Activated CD4-positive, alpha-beta T cell treated with anti-CD3 and anti-CD28 coated beads, Interleukin-10, Interleukin-2, amounts not matched to agents 100 ng/mL and 50 ng/mL, durations not matched to agents 16 hours and 8 hours (primary cell): ENCODE results near the gene HYI.
"Not testable (repeated sequence)": the region's sequence is repeated elsewhere in the genome, so short reads cannot be mapped to it uniquely, and the experiment has no call there.

ENCODE experiments used
- DNase-seq: peaks from one replicate; pipeline ENCODE4 v3.0.0-alpha.2; 2020

Gene HYI

GRCh38 chr1:43463479-43463878 is 9.7 kb upstream of the HYI start:
- DNase-seq = no peak

GRCh38 chr1:43460988-43461693 is 7.4 kb upstream of the HYI start:
- DNase-seq = no peak

- not testable (repeated sequence) for DNase-seq
Observed at GRCh38 chr1:43458379-43458778, 4.6 kb upstream of the HYI start.

- DNase-seq = no peak
Observed at GRCh38 chr1:43455213-43455889, 1.6 kb upstream of the HYI start.

GRCh38 chr1:43454270-43455011 is 710 bp upstream of the HYI start:
- peak; percentile 77 for DNase-seq

GRCh38 chr1:43452789-43453441 is 816 bp downstream of the HYI start:
- DNase-seq = no peak

- no peak for DNase-seq
Observed at GRCh38 chr1:43451701-43452532, 1.8 kb downstream of the HYI start.

- no peak for DNase-seq
Observed at GRCh38 chr1:43451157-43451591, 2.6 kb downstream of the HYI start.

GRCh38 chr1:43450251-43450941 is 3.3 kb downstream of the HYI start:
- no peak for DNase-seq

GRCh38 chr1:43449708-43450069 is 4.0 kb downstream of the HYI start:
- DNase-seq = no peak

GRCh38 chr1:43448955-43449707 is 4.6 kb downstream of the HYI start:
- no peak for DNase-seq

GRCh38 chr1:43447891-43448708 is 5.6 kb downstream of the HYI start:
- DNase-seq = no peak

GRCh38 chr1:43446881-43447835 is 6.6 kb downstream of the HYI start:
- DNase-seq = no peak

GRCh38 chr1:43446388-43446740 is 7.4 kb downstream of the HYI start:
- no peak for DNase-seq

- DNase-seq = no peak
Observed at GRCh38 chr1:43445606-43446387, 7.9 kb downstream of the HYI start.

- no peak for DNase-seq
Observed at GRCh38 chr1:43444836-43445235, 8.9 kb downstream of the HYI start.

GRCh38 chr1:43444151-43444828 is 9.4 kb downstream of the HYI start:
- DNase-seq = no peak
